Endothelial cell of umbilical vein (primary cell): Measurements from ENCODE around the gene PON3. TPM values are rescaled to one million over a fixed set of nuclear protein-coding genes. Genes with fewer than 3 reads are reported as not detected.

Source experiments
- BruUV-seq: library from RNA; stranded (reverse); fragments of 400-500 nt; replicated peaks from 2 replicates; lab custom pipeline; 2021; lab: Mats Ljungman, UMichigan
- CTCF ChIA-PET: fragments of 300-600, 350-600 bp; sonication (Branson Sonifier 250); formaldehyde crosslinking; loops from one replicate; lab custom pipeline; 2021; ENCODE audit warnings: antibody characterized with exemption, inconsistent platforms; lab: Charles Lee
- POLR2A ChIA-PET: fragments of 300-600, 350-600 bp; sonication (Branson Sonifier 250); formaldehyde crosslinking; loops from one replicate; lab custom pipeline; 2021; ENCODE audit warnings: antibody characterized with exemption, inconsistent platforms; lab: Charles Lee
- DNase-seq: peaks from one replicate; pipeline ENCODE4 v3.0.0-alpha.2; 2011; ENCODE audit warnings: low read depth, low spot score
- FAIRE-seq: peaks from 2 replicates; lab custom pipeline; 2011; peaks lifted over from hg19 to GRCh38; lab: Jason Lieb, UNC
- H2AFZ ChIP-seq: 2 replicates; pipeline ENCODE4 v1.6.0; 2012; ENCODE audit warnings: low read depth, low read length, control low read depth, inconsistent platforms
- H3K27ac ChIP-seq: 2 replicates; pipeline ENCODE4 v1.5.1; 2011; ENCODE audit warnings: low read depth, mild to moderate bottlenecking, control low read depth, low read length, moderate library complexity; ENCODE audit not compliant: insufficient read depth
- H3K27me3 ChIP-seq, 2 experiments: 2 replicates each; pipeline versions ENCODE4 v1.6.0 to v1.6.1; 2011; ENCODE audit warnings: low read length in 2 of 2, mixed read lengths in 1 of 2; ENCODE audit not compliant: control insufficient read depth in 2 of 2, insufficient read depth in 2 of 2
- H3K36me3 ChIP-seq, 2 experiments: 2 replicates in 1 of 2; 3 replicates in 1 of 2; pipeline ENCODE4 v1.5.1; 2011; ENCODE audit warnings: low read length in 2 of 2, mild to moderate bottlenecking in 1 of 2, moderate library complexity in 1 of 2; ENCODE audit not compliant: control insufficient read depth in 2 of 2, insufficient read depth in 2 of 2; ENCODE audit errors: extremely low read depth in 1 of 2
- H3K4me1 ChIP-seq: 3 replicates; pipeline ENCODE4 v1.5.1; 2011; ENCODE audit warnings: mild to moderate bottlenecking, low read length; ENCODE audit not compliant: control insufficient read depth, insufficient read depth; ENCODE audit errors: extremely low read depth
- H3K4me2 ChIP-seq: 2 replicates; pipeline ENCODE4 v1.6.1; 2011; ENCODE audit warnings: low read length, control low read depth, mixed read lengths; ENCODE audit not compliant: insufficient read depth
- H3K4me3 ChIP-seq, 3 experiments: fragments of 200-600 bp in 1 of 3; sonication (generic), shearing (Covaris generic) in 1 of 3; replicated peaks in 1 of 3; 2 replicates each; pipeline ENCODE4 v1.5.1; 2011 to 2016; ENCODE audit warnings: control low read depth in 3 of 3, low read length in 3 of 3, mild to moderate bottlenecking in 2 of 3, inconsistent platforms in 1 of 3, low read depth in 1 of 3, moderate library complexity in 1 of 3; ENCODE audit not compliant: insufficient read depth in 1 of 3
- H3K79me2 ChIP-seq: 2 replicates; pipeline ENCODE4 v1.6.0; 2012; ENCODE audit warnings: low read length, inconsistent platforms; ENCODE audit not compliant: control insufficient read depth, insufficient read depth
- H3K9ac ChIP-seq: replicated peaks from 2 replicates; pipeline ENCODE3; 2011; ENCODE audit warnings: low read length, control low read depth; ENCODE audit not compliant: insufficient read depth; ENCODE audit errors: extremely low read depth
- H3K9me1 ChIP-seq: replicated peaks from 3 replicates; pipeline ENCODE4 v1.6.0; 2011; ENCODE audit warnings: mild to moderate bottlenecking, low read length; ENCODE audit not compliant: control insufficient read depth, insufficient read depth; ENCODE audit errors: extremely low read depth
- H3K9me3 ChIP-seq: replicated peaks from 2 replicates; pipeline ENCODE4 v1.5.1; 2012; ENCODE audit warnings: low read length, inconsistent platforms; ENCODE audit not compliant: control insufficient read depth, insufficient read depth
- H4K20me1 ChIP-seq: replicated peaks from 2 replicates; pipeline ENCODE3; 2011; ENCODE audit warnings: mild to moderate bottlenecking, low read length; ENCODE audit not compliant: control insufficient read depth, insufficient read depth; ENCODE audit errors: extremely low read depth
- EZH2 ChIP-seq: IDR thresholded peaks from 2 replicates; pipeline ENCODE4 v1.6.1; 2012; ENCODE audit warnings: borderline replicate concordance, low read depth, mild to moderate bottlenecking, moderate library complexity, low read length, inconsistent platforms; ENCODE audit not compliant: severe bottlenecking
- FOS ChIP-seq: IDR thresholded peaks from 2 replicates; pipeline ENCODE4 v1.6.1; 2011; ENCODE audit warnings: mild to moderate bottlenecking, low read length, moderate library complexity, borderline replicate concordance; ENCODE audit not compliant: insufficient read depth
- GATA2 ChIP-seq: IDR thresholded peaks from 2 replicates; pipeline ENCODE4 v1.7.0; 2011; ENCODE audit warnings: low read depth, mild to moderate bottlenecking, moderate library complexity, mixed read lengths, low read length; ENCODE audit not compliant: insufficient read length, insufficient read depth
- JUN ChIP-seq: IDR thresholded peaks from 2 replicates; pipeline ENCODE4 v1.6.1; 2011; ENCODE audit warnings: borderline replicate concordance, low read depth; ENCODE audit not compliant: insufficient read length, insufficient read depth
- MYC ChIP-seq: IDR thresholded peaks from one replicate; pipeline ENCODE4 v1.6.1; 2011; ENCODE audit warnings: mild to moderate bottlenecking, low read depth, low read length
- POLR2A ChIP-seq: IDR thresholded peaks from 2 replicates; pipeline ENCODE4 v1.6.1; 2012; ENCODE audit warnings: low read depth, mild to moderate bottlenecking, control low read depth, low read length
- POLR2AphosphoS5 ChIP-seq: IDR thresholded peaks from 2 replicates; pipeline ENCODE4 v1.6.1; 2012; ENCODE audit warnings: low read depth, mild to moderate bottlenecking, control low read depth, low read length, moderate library complexity; ENCODE audit not compliant: insufficient read depth
- dilution Hi-C: fragments of 300-500 bp; cut with MboI; formaldehyde crosslinking; loops from one replicate; pipeline ENCODE4 v1.15.0; 2019; ENCODE audit warnings: low sequenced_read_pairs; ENCODE audit not compliant: extremely low pct_ligation_motif_present
- intact Hi-C: fragments of 100-400 bp; cut with micrococcal nuclease; formaldehyde crosslinking; loops from one replicate; pipeline ENCODE4 v1.10.0; 2022
- polyA plus RNA-seq, 4 experiments: library from polyadenylated mRNA; depleted of rRNA in 3 of 4; stranded (reverse) in 3 of 4; unstranded in 1 of 4; fragments of >200 nt; gene quantifications; 2 replicates each; pipeline versions ENCODE4 v1.2.1 to v1.2.3, GENCODE V29; 2011 to 2012; ENCODE audit warnings: missing spikeins in 1 of 4
- total RNA-seq: library from RNA; stranded (reverse); gene quantifications from 2 replicates; pipeline ENCODE4 v1.2.3, GENCODE V29; 2021
- TF ChIP-seq, protein P1 (sequence below): IDR thresholded peaks from 2 replicates; pipeline ENCODE4 v1.6.1; 2011; ENCODE audit not compliant: insufficient read depth, insufficient read length
- TF ChIP-seq, protein P2 (sequence below), 2 donors: IDR thresholded peaks; 1 replicate in 1 of 2; 2 replicates in 1 of 2; pipeline ENCODE4 v1.5.1; 2011; ENCODE audit warnings: low read length in 2 of 2, mild to moderate bottlenecking in 2 of 2, moderate library complexity in 2 of 2, control low read depth in 1 of 2, inconsistent platforms in 1 of 2, low read depth in 1 of 2; ENCODE audit not compliant: insufficient read depth in 1 of 2; ENCODE audit errors: extremely low read depth in 1 of 2

PON3 gene
- total and polyA plus RNA-seq, 2 donors (not counting 3 experiments of a cell fraction or from before 2014, with no cell fraction given): 0.83 to 3.4 TPM

DNA sequence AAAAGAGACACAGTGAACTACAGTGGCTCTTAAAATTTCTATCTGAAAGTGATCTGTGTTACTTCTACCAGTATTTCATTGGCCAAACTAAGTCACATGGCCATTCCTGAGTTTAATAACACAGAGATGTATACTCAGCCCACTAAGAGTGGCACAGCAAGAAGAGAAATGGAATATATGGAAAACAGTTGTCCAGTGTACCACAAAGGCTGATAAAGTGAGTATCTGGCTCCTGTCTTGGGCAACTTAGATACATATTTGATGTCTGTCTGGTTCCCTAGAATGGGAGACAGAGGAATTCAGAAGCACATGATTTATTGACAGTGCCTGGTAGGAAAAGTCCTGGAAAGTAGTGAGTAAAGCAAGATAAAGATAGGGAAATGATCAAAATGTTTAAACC lies 61.7 kb downstream of the PON3 start:
- no peak overlapping the region for H2AFZ ChIP-seq
- no peaks in the 10 kb centered on the region for H3K9me3 ChIP-seq
- FAIRE-seq (no peak), DNase-seq (no peak)
- intact Hi-C loops (no loop called here), dilution Hi-C loops (no loop called here)
- H3K27ac ChIP-seq: no peak overlapping the region
- H3K4me1 ChIP-seq: no peaks in the 10 kb centered on the region
- H3K4me3 ChIP-seq: no peak overlapping the region
- no peak overlapping the region for H3K4me2 ChIP-seq
- H3K9me1 ChIP-seq: no peaks in the 10 kb centered on the region
- no peak for TF ChIP-seq GATA2
- TF ChIP-seq, protein P1, sequence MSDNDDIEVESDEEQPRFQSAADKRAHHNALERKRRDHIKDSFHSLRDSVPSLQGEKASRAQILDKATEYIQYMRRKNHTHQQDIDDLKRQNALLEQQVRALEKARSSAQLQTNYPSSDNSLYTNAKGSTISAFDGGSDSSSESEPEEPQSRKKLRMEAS: no peak
- TF ChIP-seq, protein P2, sequence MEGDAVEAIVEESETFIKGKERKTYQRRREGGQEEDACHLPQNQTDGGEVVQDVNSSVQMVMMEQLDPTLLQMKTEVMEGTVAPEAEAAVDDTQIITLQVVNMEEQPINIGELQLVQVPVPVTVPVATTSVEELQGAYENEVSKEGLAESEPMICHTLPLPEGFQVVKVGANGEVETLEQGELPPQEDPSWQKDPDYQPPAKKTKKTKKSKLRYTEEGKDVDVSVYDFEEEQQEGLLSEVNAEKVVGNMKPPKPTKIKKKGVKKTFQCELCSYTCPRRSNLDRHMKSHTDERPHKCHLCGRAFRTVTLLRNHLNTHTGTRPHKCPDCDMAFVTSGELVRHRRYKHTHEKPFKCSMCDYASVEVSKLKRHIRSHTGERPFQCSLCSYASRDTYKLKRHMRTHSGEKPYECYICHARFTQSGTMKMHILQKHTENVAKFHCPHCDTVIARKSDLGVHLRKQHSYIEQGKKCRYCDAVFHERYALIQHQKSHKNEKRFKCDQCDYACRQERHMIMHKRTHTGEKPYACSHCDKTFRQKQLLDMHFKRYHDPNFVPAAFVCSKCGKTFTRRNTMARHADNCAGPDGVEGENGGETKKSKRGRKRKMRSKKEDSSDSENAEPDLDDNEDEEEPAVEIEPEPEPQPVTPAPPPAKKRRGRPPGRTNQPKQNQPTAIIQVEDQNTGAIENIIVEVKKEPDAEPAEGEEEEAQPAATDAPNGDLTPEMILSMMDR (IDR thresholded peaks at IDR 0.05; ENCODE audit: extremely low read depth in 1 of 2, insufficient read depth in 1 of 2, low read depth in 1 of 2, low read length in 2 of 2): no peak
- TF ChIP-seq JUN: no peak
- no peak for TF ChIP-seq MYC
- no peak for TF ChIP-seq EZH2
- no peak for TF ChIP-seq FOS
- TF ChIP-seq POLR2AphosphoS5: no peak
- no peak for TF ChIP-seq POLR2A
- H3K36me3 ChIP-seq: no peaks in the 10 kb centered on the region
- peaks cover 2 to 5% of the 10 kb centered on the region in 2 experiments for H3K27me3 ChIP-seq
- ChIA-PET POLR2A (no interaction called here), CTCF (no interaction called here)
- BruUV-seq: no TSS peak
- H4K20me1 ChIP-seq: no peaks in the 10 kb centered on the region
- no peaks in the 10 kb centered on the region for H3K79me2 ChIP-seq
- no peak overlapping the region for H3K9ac ChIP-seq
